NCI-H510A (cell line): ENCODE data around the gene DPP6.
"Not testable (repeated sequence)": the region's sequence is repeated elsewhere in the genome, so short reads cannot be mapped to it uniquely, and the experiment has no call there.

ENCODE experiments used
- DNase-seq: peaks from one replicate; lab custom pipeline; 2025; lab: John Stamatoyannopoulos, UW

The DPP6 gene

DNA sequence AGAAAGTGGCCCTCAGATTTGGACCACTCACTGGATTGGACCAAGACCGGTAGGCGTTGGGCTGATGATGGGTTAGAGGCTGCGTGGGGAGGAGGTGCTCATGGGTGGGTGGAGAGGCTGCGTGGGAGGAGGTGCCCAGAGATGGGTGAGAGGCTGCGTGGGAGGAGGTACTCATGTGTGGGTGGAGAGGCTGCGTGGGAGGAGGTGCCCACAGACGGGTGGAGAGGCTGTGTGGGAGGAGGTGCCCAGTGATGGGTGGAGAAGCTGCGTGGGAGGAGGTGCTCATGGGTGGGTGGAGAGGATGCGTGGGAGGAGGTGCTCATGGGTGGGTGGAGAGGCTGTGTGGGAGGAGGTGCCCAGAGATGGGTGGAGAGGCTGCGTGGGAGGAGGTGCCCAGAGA, 604.4 kb downstream of the DPP6 start:
- DNase-seq = no peak

DNA sequence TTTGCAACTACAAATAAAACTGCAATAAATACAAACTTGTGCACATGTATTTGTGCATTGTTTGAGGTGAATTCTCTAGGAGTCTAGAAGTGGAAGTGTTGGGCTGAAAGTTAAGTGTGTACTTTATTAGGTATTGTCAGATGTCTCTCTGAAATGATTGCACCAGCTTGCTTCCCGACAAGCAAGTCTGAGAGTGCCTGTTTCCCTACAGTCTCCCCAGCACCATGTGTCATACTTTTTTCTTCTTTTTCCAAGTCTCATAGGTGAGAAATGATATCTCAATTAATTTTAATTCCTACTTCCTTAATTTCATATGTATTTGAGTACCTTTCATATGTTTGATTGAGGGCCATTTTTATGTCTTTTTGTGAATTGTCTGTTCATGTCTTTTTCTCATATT, 614.6 kb downstream of the DPP6 start:
- DNase-seq = no peak

DNA sequence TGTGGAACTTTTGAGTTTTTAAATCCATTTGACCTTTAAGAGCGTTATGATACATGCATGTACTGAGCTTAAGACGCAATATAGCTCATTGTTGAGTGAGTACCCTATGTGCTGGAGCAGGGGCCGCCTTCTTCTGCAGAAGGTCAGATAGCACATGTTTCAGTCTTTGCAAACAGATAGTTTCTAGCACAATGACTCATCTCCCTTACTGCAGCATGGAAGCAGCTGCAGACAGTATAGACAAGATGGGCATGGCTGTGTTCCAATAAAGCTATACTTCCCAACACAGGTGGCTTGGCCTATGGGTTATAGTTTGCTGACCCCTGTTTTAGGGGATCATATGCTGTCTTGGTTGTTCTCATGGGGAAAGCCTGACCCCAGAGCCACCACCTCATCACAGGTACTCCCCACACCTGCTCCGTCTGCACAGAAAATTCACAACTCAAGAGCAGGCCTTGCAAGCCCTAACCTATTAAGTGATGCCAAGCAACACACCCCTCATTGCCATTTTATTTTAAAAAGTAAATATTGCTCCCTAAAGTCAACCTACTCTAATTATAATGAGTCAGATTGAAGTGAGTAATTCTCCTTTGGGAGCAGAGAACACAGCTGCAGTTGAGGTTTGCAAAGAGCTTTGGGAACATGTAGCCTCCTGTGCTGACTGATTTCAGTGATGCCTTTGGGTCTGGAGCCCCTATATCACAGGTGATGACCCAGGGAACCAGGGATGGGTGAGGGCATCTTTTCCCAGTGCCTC, 620.6 kb downstream of the DPP6 start:
- no peak for DNase-seq

DNA sequence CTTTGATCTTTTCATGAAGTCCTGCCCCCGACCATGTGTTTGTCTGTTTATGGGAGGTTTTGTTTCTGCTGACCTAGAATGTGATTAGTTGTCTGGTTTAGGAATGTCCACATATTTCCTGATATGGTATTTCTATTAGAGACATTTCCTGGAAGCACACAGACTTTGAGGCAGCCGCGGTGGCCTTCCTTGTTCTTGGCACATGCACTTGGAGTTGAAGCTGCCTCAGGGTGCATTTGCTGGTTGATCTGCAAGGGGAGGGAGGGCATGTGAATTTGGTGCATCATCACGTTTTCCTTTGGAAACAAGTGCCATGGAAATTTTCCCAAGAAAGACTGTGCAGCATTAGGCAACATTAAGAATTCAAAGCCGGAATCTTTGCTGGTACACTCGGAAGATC, 622.0 kb downstream of the DPP6 start:
- no peak for DNase-seq

DNA sequence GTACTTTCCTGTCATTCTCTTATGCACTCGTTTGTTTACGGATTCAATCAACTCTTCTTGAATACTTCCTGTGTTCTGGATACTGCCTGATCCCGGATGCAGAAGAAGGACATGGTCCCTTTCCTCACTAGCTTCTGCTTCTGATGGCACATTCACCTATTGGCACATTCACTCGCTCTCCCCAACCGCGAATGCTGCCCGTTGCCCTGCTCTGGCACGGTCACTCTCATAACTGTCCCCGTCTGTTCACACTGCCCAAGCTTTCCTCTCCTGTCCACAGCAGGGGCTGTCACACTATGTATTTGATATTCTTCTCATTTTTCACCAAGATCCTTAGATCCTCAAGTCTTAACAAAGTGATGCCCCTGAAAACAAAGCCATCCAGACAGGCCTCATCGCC, 623.4 kb downstream of the DPP6 start:
- DNase-seq = no peak

DNA sequence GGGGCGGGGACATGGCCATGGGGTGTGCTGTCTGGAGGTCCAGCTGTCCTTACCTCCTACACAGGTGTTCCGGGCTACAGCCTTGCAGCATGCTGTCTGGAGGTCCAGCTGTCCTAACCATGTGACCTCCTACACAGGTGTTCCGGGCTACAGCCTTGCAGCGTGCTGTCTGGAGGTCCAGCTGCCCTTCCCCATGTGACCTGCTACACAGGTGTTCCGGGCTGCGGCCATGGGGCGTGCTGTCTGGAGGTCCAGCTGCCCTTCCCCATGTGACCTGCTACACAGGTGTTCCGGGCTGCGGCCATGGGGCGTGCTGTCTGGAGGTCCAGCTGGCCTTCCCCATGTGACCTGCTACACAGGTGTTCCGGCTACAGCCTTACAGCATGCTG, 623.8 kb downstream of the DPP6 start:
- not testable (repeated sequence) for DNase-seq

DNA sequence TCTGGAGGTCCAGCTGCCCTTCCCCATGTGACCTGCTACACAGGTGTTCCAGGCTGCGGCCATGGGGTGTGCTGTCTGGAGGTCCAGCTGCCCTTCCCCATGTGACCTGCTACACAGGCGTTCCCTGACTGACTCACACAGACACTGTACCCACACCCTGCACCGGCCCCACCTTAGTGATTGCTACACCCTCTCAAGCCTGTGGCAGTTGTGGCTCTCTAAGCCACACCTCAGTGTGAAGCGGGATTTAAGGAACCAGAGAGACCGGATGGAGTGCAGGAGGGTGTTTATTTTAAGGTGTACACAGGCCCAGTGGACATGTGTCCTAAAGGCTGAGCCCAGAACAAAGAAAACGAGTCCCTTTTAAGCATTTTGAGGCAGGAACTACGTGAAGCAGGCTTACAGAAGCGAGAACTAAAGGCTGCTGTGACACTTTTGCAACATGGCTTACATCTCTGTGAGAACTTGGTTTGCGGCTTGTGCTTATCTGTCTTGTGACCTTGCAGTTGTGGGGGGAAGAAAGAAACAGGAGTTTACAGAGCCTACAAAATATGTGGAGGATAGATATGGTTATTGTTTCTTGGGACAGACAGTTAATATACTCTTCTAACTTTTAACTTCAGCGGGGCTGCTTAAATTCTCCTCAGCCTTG, 624.4 kb downstream of the DPP6 start:
- DNase-seq = no peak

DNA sequence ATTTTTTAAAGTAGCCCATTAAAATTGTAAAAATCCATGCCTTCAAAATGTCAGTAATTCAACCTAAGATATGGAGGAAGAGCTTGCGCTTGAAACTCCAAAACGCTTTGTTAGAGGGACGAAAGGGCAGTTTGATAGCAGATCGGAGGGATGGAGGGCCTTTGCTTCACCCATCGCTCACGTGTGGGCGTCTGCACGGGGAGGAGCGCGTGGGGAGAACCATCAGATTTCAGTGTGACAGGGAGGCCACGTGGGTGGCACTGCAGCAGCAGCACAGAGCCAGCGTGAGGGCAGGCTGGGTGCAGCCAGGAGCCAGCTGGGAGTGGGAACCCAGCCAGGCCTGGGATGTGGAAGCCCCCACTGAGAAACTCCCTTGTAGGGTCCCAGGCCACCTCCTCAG, 625.3 kb downstream of the DPP6 start:
- DNase-seq = no peak

DNA sequence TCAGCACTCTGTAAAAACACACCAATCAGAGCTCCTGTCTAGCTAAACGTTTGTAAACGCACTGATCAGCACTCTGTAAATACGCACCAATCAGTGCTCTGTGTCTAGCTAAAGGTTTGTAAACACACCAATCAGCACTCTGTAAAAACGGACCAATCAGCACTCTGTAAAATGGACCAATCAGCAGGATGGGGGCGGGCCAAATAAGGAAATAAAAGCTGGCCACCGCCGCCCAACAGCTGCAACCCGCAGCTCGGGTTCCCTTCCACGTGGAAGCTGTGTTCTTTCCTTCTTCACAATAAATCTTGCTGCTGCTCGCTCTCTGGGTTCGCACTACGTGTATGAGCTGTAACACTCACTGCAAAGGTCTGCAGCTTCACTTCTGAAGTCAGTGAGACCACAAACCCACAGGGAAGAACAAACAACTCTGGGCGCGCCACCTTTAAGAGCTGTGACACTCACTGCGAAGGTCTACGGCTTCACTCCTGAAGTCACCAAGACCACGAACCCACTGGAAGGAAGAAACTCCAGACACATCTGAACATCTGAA, 625.9 kb downstream of the DPP6 start:
- DNase-seq = not testable (repeated sequence)

DNA sequence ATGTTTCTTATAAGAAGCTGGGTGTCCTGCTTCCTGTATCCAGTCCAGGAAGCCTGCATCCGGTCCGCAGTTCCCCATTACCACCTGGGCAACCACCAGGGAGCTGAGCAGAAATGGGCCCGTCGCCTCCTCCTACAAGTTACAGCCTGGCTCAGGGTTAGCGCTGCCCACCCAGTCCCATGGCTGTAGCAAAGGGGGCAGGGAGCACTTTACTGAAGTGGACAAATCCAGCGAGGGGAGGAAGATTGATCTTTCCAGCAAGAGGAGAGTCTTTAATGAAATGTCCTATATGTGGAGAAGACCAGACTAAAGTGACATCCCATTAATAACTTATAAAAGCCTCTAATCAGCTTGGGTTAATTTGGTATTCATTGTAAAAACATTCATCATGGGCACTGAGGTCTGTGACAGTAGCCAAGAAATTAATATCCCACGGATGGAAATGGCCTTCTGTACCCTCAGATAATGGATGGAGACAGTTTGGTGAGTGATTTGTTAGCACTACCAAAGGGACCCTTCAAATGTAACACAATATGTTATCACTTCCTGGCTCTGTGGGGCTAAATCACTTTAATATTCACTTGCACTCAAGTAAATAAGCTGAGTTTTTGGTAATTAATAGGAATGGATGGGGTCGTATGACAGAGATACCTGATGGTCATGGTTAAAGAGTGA, 627.3 kb downstream of the DPP6 start:
- no peak for DNase-seq

DNA sequence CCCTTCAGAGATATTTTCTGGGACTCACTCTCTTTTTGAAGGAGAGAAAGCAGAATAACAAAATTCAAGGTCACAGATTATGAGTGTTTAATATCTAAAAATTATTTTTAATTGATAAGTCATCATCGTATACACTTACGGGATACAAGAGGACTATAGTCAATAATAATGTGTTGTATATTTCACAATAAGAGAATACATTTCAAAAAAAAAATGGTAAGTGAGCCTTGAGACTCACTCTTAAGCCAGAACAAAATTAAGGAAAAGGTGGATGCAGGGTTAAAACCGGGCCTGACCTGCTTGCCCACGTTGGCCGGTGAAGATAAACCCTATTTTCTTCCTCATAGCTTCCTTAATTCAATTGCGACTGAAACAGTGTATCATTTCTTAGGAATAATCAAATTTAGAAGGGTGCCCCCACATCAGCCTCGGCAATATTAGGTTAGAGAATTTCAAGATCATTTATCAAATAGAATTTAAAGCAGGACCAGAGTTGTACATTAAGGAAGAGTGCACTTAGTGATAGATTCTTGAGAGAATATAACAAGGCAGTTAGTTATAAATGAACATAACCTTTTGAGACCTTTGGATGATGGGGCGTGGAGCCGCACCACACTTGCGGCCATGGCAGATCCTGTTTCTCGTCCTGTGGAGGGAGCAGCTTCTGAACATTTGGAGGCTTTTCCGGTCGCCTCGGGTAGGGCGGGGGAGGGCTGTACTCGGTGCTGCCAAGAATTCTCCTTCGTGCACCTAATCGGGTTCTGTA, 628.9 kb downstream of the DPP6 start:
- DNase-seq = no peak

DNA sequence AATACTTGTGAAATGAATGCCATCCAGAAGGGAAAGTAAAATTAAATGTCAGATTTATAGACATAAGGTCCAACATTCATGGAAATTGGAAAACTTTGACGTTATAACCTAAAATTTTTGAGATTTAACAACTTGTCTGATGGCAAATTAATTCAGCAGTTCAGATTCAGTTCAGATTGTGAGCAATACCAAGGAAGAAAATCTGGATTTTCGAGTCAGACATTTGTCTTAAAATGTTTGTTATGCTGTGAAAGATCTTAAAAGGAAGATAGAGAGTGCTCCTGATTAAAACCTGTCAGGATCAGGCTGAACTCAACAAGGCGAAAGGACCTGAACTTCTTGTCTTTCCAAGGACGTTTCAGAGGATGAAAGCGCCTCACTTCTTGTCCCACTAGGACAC, 629.8 kb downstream of the DPP6 start:
- no peak for DNase-seq

DNA sequence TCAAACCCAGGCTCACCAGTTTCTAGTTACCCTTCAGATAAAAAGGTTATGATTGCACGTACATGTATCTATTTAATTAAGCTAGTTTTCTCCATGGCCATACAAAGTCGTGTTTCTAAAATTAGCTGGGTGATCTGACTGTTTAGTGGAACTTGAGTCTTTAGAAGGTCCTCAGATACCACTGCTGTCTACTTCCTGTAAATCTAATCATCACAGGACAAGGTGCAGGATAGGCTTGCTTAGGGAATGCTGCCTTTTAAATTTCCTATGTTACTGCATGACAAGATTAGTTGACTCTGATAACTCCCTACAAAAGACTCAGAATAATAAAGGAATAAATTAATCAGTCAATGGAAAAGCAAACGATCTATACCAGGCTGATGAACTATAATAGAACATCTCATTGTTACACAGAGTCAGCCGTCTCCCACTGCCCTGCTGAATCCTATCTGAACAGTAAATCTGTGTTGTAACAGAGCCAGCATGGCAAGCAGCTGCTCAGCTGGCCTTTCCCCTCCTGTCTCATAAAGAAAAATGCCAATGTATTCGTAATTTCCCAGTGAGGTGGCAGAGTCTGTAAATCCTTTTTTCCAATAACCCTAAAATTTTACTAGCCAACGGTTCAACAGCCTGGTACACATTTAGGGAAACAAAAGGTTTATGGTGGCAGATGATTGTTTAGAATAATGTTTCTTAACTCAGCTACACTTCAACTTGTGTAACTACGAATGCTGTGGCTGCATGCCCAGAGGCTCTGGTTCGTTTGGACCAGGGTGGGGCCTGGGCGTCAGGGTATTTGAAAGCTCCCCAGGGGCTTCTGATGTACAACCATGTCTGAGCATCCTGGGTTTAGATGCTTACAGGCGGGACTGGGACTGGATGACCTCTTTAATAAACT, 632.7 kb downstream of the DPP6 start:
- no peak for DNase-seq

DNA sequence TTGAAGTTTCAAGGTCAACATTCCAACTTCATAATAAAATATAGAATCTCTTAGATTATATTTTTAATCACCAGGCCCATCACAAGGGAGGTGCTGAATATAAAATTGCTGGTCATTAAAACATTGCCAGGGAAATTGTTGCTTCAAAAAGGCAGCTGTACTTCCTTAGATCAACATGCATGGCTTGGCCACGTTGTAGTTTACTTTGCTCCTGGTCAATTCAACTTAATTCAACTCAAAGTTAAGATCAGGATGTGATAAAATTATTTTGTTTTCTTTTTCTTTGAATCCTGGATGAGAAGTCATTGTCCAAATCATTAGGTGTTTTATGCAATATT, 633.3 kb downstream of the DPP6 start:
- no peak for DNase-seq

DNA sequence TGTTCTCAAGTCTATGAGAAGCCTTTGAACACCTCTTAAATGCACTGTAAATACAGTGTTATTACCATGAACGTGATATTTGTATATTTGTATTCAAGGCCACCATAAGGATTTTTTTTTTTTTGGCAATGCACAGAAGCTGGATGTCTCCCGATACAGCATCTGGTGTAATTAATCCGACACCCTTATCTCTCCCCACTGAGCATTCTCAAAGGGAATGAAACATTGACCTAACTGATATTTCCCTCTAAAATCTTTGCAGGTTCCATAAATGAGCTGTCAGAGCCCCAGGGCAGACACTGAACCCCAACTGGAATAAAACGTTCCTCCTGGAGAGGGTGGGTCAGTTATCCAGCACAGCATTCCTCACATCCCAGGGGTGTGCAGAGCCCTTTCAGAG, 634.1 kb downstream of the DPP6 start:
- DNase-seq = no peak

DNA sequence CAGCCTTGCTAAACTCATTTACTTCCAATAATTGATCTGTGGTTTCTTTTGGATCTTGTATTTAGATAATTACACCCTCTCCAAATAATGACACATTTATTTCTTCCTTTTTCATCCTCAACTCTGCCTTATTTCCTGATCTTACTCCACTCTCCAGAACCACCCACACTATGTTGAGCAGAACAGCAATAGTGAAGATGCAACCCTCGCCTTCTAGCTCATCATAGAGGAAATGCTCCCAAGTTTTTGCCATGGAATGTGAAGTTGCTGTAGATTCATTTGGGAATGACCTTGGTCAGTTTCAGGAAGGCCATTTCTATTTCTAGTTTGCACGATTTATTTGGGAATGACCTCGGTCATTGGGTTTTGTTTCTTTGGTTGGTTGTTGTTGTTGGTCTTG, 636.8 kb downstream of the DPP6 start:
- no peak for DNase-seq

DNA sequence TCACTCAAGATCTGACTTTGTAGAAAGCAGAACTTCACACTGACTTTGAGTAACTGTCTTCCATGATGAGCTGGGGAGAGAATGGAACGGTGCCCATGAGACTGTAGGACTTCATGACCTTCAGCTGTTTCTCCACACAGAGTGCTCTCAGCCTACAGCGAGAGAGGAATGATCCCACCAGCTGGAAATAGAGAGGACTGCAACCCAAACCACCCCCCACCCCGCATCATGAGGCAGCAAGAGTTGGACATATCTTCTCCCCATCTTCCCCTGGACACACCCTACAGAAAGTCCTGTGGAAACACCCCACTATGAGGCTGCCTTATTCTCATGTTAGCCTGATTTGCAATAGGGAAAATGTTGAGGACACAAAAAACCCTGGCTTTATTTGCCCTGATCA, 638.2 kb downstream of the DPP6 start:
- no peak for DNase-seq

DNA sequence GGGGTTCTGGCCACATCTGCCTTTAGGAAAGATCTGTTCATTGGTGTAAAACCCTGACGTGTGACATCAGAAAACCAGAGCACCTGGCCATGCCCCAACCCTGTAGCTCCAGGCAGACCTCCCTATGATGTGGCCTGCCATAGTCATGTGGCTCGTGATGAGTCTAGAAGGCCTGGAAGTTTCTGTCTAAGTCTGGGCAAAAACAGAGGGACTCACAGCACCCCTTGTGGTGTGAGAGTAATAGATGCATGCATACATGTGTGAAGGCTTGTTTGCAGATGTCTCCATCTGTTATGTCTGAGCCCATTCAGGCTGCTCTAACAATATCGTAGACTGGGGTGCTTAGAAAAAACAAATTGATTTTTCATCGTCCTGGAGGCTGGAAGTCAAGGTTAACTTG, 641.5 kb downstream of the DPP6 start:
- no peak for DNase-seq

DNA sequence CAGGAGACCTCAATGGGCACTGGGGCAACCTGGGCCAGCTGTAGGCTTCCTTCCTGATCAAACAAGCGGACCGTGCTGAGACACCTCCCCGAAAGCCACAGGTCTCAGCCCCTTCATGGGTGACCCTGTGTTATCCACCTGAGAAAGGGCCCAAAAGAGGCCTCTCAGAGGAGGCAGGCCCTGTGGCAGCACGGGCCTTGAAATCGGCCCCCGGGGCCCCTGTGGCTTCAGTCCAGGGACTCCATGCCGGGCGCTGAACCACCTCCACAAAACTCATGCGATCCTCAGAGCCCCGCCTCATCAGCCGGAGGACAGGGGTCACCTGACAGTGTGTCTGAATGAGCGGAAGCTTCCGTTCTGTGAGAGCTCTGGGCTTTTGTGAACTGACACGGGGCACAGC, 643.6 kb downstream of the DPP6 start:
- DNase-seq = no peak

DNA sequence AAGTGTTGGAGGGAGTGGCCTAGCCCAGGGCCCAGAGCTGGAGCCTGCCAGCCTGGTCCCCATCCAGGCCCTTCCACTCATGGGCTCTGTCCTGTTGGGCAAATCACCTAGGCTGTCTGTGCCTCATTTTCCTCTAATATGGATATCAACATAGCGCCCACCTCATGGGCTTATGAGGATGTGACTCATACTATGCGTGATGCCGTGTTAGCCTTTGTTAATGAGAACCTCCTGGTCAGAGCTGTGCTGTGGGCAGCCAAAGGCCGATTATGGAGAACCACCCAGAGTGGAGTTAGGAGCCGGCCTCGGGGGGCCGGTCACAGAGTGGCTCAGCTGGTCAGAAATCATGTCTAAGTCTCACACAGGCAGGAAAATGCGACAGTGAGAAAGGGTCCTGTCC, 644.4 kb downstream of the DPP6 start:
- DNase-seq = no peak

DNA sequence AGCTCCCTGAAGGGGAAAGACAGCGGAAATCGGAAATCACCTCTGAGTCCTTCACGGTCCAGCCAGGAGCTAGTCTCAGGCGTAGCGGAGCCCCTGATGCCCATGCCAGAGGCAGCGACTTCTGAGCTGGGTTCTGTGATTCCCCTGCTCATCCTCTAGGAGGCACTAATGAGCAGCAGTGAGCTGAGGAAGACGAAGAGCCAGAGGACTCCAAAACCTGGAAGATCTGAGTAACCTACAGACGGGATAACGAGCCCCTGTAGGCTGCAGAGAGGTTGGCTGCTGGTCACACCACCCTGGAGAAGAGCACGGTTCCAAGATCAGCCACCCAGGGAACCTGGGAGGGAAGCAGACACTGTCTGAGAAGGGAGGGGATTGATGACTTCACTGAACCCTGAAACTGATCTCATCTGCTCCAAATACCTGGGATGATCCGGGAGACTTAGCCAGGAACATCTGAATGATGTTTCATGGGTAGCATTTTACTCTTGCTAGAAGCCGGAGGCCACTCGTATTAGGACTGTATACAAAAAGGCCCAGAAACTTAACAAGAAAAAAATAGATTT, 646.6 kb downstream of the DPP6 start:
- DNase-seq = no peak
